ENCODE measurements around the gene RIMBP2. TPM values are rescaled to one million over a fixed set of nuclear protein-coding genes. Genes with fewer than 3 reads are reported as not detected.

Gene RIMBP2
- polyA plus RNA-seq, 1 donor from 2014 or later: 14.6 TPM

GRCh38 chr12:130494736-130495135 lies 221.4 kb downstream of the RIMBP2 start:
- Histone ChIP-seq H2AFZ (ENCODE audit: low read depth, low read length) (no peak overlapping the region), H4K20me1 (ENCODE audit: insufficient read depth) (no peaks in the 10 kb centered on the region), H3F3A (ENCODE audit: insufficient read depth, low read length, poor library complexity, severe bottlenecking) (peaks cover 13% of the 10 kb centered on the region), H3K4me3 (ENCODE audit: low read length) (no peak overlapping the region), H3K27ac (ENCODE audit: low read length) (no peak overlapping the region), H3K4me2 (ENCODE audit: low read length) (no peak overlapping the region), H3K9ac (ENCODE audit: low read length) (no peak overlapping the region), H3K36me3 (ENCODE audit: insufficient read depth, low read length) (no peaks in the 10 kb centered on the region), H3K9me3 (ENCODE audit: low read length) (no peaks in the 10 kb centered on the region), H3K9me2 (ENCODE audit: insufficient read depth, low read length) (no peaks in the 10 kb centered on the region), H3K27me3 (ENCODE audit: insufficient read depth, low read depth, low read length) (no peaks in the 10 kb centered on the region), H3K79me2 (replicated peaks; ENCODE audit: insufficient read depth, low read length) (no peaks in the 10 kb centered on the region)
- TF ChIP-seq EP300 (conservative IDR thresholded peaks at IDR 0.05; ENCODE audit: poor library complexity, severe bottlenecking) (no peak), TAF1 (IDR thresholded peaks at IDR 0.05; ENCODE audit: low read depth) (no peak), POLR2AphosphoS5 (IDR thresholded peaks at IDR 0.05) (no peak), SMC3 (conservative IDR thresholded peaks at IDR 0.05; ENCODE audit: poor library complexity) (no peak), CTCF (IDR thresholded peaks at IDR 0.05; ENCODE audit: poor library complexity, severe bottlenecking) (no peak), RAD21 (conservative IDR thresholded peaks at IDR 0.05) (no peak), MXI1 (conservative IDR thresholded peaks at IDR 0.05; ENCODE audit: poor library complexity, severe bottlenecking) (no peak), REST (IDR thresholded peaks at IDR 0.05; ENCODE audit: borderline replicate concordance) (no peak), EZH2 (IDR thresholded peaks at IDR 0.05; ENCODE audit: borderline replicate concordance, insufficient read depth, low read length, poor library complexity, severe bottlenecking) (no peak)

- H3K9ac ChIP-seq (ENCODE audit: low read length): no peak overlapping the region
- H3K36me3 ChIP-seq (ENCODE audit: insufficient read depth, low read length): no peaks in the 10 kb centered on the region
- H3K4me3 ChIP-seq (ENCODE audit: low read length): no peak overlapping the region
- no peaks in the 10 kb centered on the region for H3K9me2 ChIP-seq (ENCODE audit: insufficient read depth, low read length)
- H3K79me2 ChIP-seq (replicated peaks; ENCODE audit: insufficient read depth, low read length): no peaks in the 10 kb centered on the region
- H3K27me3 ChIP-seq (ENCODE audit: insufficient read depth, low read depth, low read length): no peaks in the 10 kb centered on the region
- H3F3A ChIP-seq (ENCODE audit: insufficient read depth, low read length, poor library complexity, severe bottlenecking): peaks cover 13% of the 10 kb centered on the region
- H3K4me2 ChIP-seq (ENCODE audit: low read length): no peak overlapping the region
- no peaks in the 10 kb centered on the region for H4K20me1 ChIP-seq (ENCODE audit: insufficient read depth)
- TF ChIP-seq POLR2AphosphoS5 (IDR thresholded peaks at IDR 0.05) (no peak), SMC3 (conservative IDR thresholded peaks at IDR 0.05; ENCODE audit: poor library complexity) (no peak), RAD21 (conservative IDR thresholded peaks at IDR 0.05) (no peak), MXI1 (conservative IDR thresholded peaks at IDR 0.05; ENCODE audit: poor library complexity, severe bottlenecking) (no peak), EZH2 (IDR thresholded peaks at IDR 0.05; ENCODE audit: borderline replicate concordance, insufficient read depth, low read length, poor library complexity, severe bottlenecking) (no peak), REST (IDR thresholded peaks at IDR 0.05; ENCODE audit: borderline replicate concordance) (no peak), EP300 (conservative IDR thresholded peaks at IDR 0.05; ENCODE audit: poor library complexity, severe bottlenecking) (no peak), TAF1 (IDR thresholded peaks at IDR 0.05; ENCODE audit: low read depth) (no peak), CTCF (IDR thresholded peaks at IDR 0.05; ENCODE audit: poor library complexity, severe bottlenecking) (no peak)
- no peak overlapping the region for H2AFZ ChIP-seq (ENCODE audit: low read depth, low read length)
- H3K9me3 ChIP-seq (ENCODE audit: low read length): no peaks in the 10 kb centered on the region
- H3K27ac ChIP-seq (ENCODE audit: low read length): no peak overlapping the region
Measured at GRCh38 chr12:130493951-130494350, 222.1 kb downstream of the RIMBP2 start.

All from neural cell (in vitro differentiated cells).